Sigmoid colon (tissue), 4 donors: ENCODE results near the gene C2CD3.

Source experiments
- POLR2AphosphoS5 ChIP-seq, 4 donors: sonication (generic); formaldehyde crosslinking; IDR thresholded peaks; one replicate each; pipeline ENCODE4 v1.6.1; 2017; ENCODE audit warnings: antibody characterized with exemption in 4 of 4
- TF ChIP-seq, protein P1 (sequence below), 4 experiments: fragments of 450-650 bp in 3 of 4; fragments of 200-600 bp in 1 of 4; IDR thresholded peaks; one replicate each; pipeline ENCODE4 v1.5.1; 2016 to 2019; ENCODE audit warnings: antibody characterized with exemption in 4 of 4, mild to moderate bottlenecking in 3 of 4, moderate library complexity in 2 of 4

DNA sequence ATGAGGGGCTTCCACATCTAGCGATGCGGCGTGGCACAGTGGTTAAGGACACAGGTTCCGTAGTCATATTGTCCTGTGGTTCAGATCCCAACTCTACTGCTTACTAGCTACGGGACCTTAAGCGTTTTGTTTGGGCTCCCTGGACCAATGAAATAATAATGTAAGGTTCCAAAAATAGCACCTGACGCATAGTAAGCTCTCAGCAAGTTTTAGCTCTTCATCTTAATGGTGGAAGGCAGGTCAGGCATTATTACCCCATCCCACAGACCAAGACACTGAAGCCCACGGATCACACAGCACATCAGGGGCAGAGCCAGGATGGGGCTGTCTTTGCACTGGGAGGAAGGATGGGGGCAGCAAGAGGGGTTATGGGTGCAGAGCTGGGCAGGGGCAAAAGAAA lies 206.9 kb downstream of the C2CD3 start:
- no peak for TF ChIP-seq POLR2AphosphoS5 (IDR thresholded peaks at IDR 0.05)
- TF ChIP-seq, protein P1, sequence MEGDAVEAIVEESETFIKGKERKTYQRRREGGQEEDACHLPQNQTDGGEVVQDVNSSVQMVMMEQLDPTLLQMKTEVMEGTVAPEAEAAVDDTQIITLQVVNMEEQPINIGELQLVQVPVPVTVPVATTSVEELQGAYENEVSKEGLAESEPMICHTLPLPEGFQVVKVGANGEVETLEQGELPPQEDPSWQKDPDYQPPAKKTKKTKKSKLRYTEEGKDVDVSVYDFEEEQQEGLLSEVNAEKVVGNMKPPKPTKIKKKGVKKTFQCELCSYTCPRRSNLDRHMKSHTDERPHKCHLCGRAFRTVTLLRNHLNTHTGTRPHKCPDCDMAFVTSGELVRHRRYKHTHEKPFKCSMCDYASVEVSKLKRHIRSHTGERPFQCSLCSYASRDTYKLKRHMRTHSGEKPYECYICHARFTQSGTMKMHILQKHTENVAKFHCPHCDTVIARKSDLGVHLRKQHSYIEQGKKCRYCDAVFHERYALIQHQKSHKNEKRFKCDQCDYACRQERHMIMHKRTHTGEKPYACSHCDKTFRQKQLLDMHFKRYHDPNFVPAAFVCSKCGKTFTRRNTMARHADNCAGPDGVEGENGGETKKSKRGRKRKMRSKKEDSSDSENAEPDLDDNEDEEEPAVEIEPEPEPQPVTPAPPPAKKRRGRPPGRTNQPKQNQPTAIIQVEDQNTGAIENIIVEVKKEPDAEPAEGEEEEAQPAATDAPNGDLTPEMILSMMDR (IDR thresholded peaks at IDR 0.05): no peak
